ENCODE data around the gene GRK6. TPM values are rescaled to one million over a fixed set of nuclear protein-coding genes. Genes with fewer than 3 reads are reported as not detected.

The GRK6 gene
- polyA plus RNA-seq, 1 of the 3 experiments (the other 2 are of a cell fraction) = 39.5 TPM

- DNase-seq = no peak
- Histone ChIP-seq H3K9me2 (no peaks in the 10 kb centered on the region), H4K20me1 (ENCODE audit: insufficient read depth) (0 out of 2 replicates have a peak, but pooled peaks cover 9% of the 10 kb centered on the region), H3K36me3 (replicated peaks in 1 of 2; ENCODE audit: control insufficient read depth in 1 of 2, insufficient read depth in 2 of 2, low read length in 1 of 2) (peaks cover 12 to 54% of the 10 kb centered on the region in 2 experiments), H2AFZ (ENCODE audit: low read depth) (no peak overlapping the region), H3K27ac (ENCODE audit: low read depth in 2 of 2, low read length in 1 of 2) (no peak overlapping the region), H3K4me3 (ENCODE audit: low read depth in 2 of 2, low read length in 1 of 2) (no peak overlapping the region), H3K79me2 (ENCODE audit: insufficient read depth) (peaks cover 10% of the 10 kb centered on the region), H3K9me3 (no peaks in the 10 kb centered on the region), H3K9ac (no peak overlapping the region), H3K4me1 (ENCODE audit: control insufficient read depth in 1 of 2, insufficient read depth in 2 of 2, low read depth in 1 of 2, low read length in 1 of 2) (peaks cover 0 to 10% of the 10 kb centered on the region in 2 experiments; a peak in 1 of 4 replicates), H3F3A (replicated peaks; ENCODE audit: insufficient read depth) (peaks cover 4% of the 10 kb centered on the region), H3K4me2 (no peak overlapping the region), H3K27me3 (ENCODE audit: insufficient read depth) (no peaks in the 10 kb centered on the region)
- WGBS (ENCODE audit: low lambda C conversion rate) = 97% methylated on average over 9 of the region's 29 CpGs
- ChIA-PET CTCF (interaction anchor here (3.8 kb wide), 1 partner anchor 30 kb away, joined by 21 read pairs; no protein-coding TSS in a partner anchor), POLR2A (no interaction called here)
- no peak for TF ChIP-seq RCOR1 (IDR thresholded peaks at IDR 0.05; ENCODE audit: low read length)
- TF ChIP-seq, protein P1, sequence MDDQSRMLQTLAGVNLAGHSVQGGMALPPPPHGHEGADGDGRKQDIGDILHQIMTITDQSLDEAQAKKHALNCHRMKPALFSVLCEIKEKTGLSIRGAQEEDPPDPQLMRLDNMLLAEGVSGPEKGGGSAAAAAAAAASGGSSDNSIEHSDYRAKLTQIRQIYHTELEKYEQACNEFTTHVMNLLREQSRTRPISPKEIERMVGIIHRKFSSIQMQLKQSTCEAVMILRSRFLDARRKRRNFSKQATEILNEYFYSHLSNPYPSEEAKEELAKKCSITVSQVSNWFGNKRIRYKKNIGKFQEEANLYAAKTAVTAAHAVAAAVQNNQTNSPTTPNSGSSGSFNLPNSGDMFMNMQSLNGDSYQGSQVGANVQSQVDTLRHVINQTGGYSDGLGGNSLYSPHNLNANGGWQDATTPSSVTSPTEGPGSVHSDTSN (IDR thresholded peaks at IDR 0.05) = 0 out of 2 replicates have a peak, but pooled peaks have one; percentile 6
These were observed 7.3 kb downstream of the GRK6 start for GRCh38 chr5:177433658-177434217.

DNA sequence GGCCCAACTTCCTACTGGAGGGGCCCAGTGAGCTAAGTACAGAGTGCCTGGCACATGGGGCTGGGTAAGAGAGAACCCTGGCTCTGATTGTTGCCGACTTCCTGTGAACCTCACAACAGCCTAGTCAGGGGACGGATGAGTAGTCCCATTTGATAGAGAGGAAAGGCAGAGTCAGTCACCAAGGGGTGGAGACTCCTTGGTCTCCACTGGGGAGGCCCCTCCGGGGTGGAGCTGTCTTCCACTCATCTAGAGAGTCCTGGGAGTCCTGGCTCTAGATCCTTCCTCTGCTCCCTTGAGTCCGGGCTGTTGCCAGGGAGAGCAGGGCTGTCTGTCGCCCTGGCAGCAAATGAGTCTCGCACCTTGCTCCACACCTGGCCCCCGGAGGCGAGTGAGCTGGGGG, 8.0 kb downstream of the GRK6 start:
- Histone ChIP-seq H3F3A (replicated peaks; ENCODE audit: insufficient read depth) (peaks cover 10% of the 10 kb centered on the region), H3K27ac (ENCODE audit: low read depth in 2 of 2, low read length in 1 of 2) (no peak overlapping the region), H3K4me2 (no peak overlapping the region), H4K20me1 (ENCODE audit: insufficient read depth) (0 out of 2 replicates have a peak, but pooled peaks cover 7% of the 10 kb centered on the region), H3K36me3 (replicated peaks in 1 of 2; ENCODE audit: control insufficient read depth in 1 of 2, insufficient read depth in 2 of 2, low read length in 1 of 2) (peaks cover 12 to 54% of the 10 kb centered on the region in 2 experiments), H3K9me2 (no peaks in the 10 kb centered on the region), H3K4me3 (ENCODE audit: low read depth in 2 of 2, low read length in 1 of 2) (no peak overlapping the region), H3K79me2 (ENCODE audit: insufficient read depth) (peaks cover 4% of the 10 kb centered on the region; the same call in 1 of the 2 replicates), H2AFZ (ENCODE audit: low read depth) (no peak overlapping the region), H3K9me3 (no peaks in the 10 kb centered on the region), H3K27me3 (ENCODE audit: insufficient read depth) (no peaks in the 10 kb centered on the region), H3K4me1 (ENCODE audit: control insufficient read depth in 1 of 2, insufficient read depth in 2 of 2, low read depth in 1 of 2, low read length in 1 of 2) (peaks cover 0 to 3% of the 10 kb centered on the region in 2 experiments; a peak in 1 of 4 replicates), H3K9ac (no peak overlapping the region)
- WGBS (ENCODE audit: low lambda C conversion rate) = 79% methylated on average over 2 of the region's 8 CpGs
- ChIA-PET CTCF (interaction anchor here (3.8 kb wide), 1 partner anchor 30 kb away, joined by 21 read pairs; no protein-coding TSS in a partner anchor), POLR2A (no interaction called here)
- DNase-seq = no peak
- no peak for TF ChIP-seq EP300 (IDR thresholded peaks at IDR 0.05; ENCODE audit: borderline replicate concordance in 1 of 2, low read depth in 1 of 2, low read length in 1 of 2)
- TF ChIP-seq ELF1 (IDR thresholded peaks at IDR 0.05) = no peak
- TF ChIP-seq CTCF (IDR thresholded peaks at IDR 0.05) = no peak
- TF ChIP-seq NRF1 (IDR thresholded peaks at IDR 0.05; ENCODE audit: low read depth, low read length) = no peak
- no peak for TF ChIP-seq TEAD4 (IDR thresholded peaks at IDR 0.05; ENCODE audit: borderline replicate concordance, insufficient read depth)
- no peak for TF ChIP-seq GATA2 (CRISPR knock-in tag; IDR thresholded peaks at IDR 0.05)
- no peak for TF ChIP-seq POLR2AphosphoS5 (IDR thresholded peaks at IDR 0.05; ENCODE audit: low read depth, low read length)
- TF ChIP-seq TAF1 (IDR thresholded peaks at IDR 0.05; ENCODE audit: borderline replicate concordance, low read depth, low read length) = no peak
- TF ChIP-seq YY1 (IDR thresholded peaks at IDR 0.05; ENCODE audit: low read depth) = no peak
